GM18907 (cell line): Measurements from ENCODE around the gene SERPINA6.
"Not testable (repeated sequence)": the region's sequence is repeated elsewhere in the genome, so short reads cannot be mapped to it uniquely, and the experiment has no call there.

Experiments used
- ATAC-seq: cut with Tn5 transposase; IDR thresholded peaks from one replicate; pipeline ENCODE4 v1.9.1; 2021; ENCODE audit warnings: mild to moderate bottlenecking, moderate library complexity; ENCODE audit not compliant: unreplicated experiment

Gene SERPINA6

GRCh38 chr14:94330432-94330831, 7.3 kb upstream of the SERPINA6 start:
- no peak for ATAC-seq

- ATAC-seq: no peak
These were observed 6.7 kb upstream of the SERPINA6 start for GRCh38 chr14:94329857-94330256.

GRCh38 chr14:94328196-94328595, 5.1 kb upstream of the SERPINA6 start:
- no peak for ATAC-seq

GRCh38 chr14:94321421-94322271, 1.5 kb downstream of the SERPINA6 start:
- ATAC-seq: no peak

GRCh38 chr14:94320243-94320642, 2.9 kb downstream of the SERPINA6 start:
- ATAC-seq: no peak

- no peak for ATAC-seq
These were observed 5.9 kb downstream of the SERPINA6 start for GRCh38 chr14:94317259-94317658.

GRCh38 chr14:94316692-94317091, 6.4 kb downstream of the SERPINA6 start:
- ATAC-seq: no peak

- ATAC-seq: no peak
These were observed 8.2 kb downstream of the SERPINA6 start for GRCh38 chr14:94314890-94315289.

GRCh38 chr14:94313991-94314655, 9.0 kb downstream of the SERPINA6 start:
- ATAC-seq: no peak

- no peak for ATAC-seq
These were observed 10.5 kb downstream of the SERPINA6 start for GRCh38 chr14:94312481-94313246.

- no peak for ATAC-seq
These were observed 12.9 kb downstream of the SERPINA6 start for GRCh38 chr14:94310248-94310647.

- ATAC-seq: no peak
These were observed 13.4 kb downstream of the SERPINA6 start for GRCh38 chr14:94309721-94310120.

GRCh38 chr14:94307410-94307992, 15.6 kb downstream of the SERPINA6 start:
- no peak for ATAC-seq

- no peak for ATAC-seq
These were observed 16.8 kb downstream of the SERPINA6 start for GRCh38 chr14:94306047-94306978.

- no peak for ATAC-seq
These were observed 17.5 kb downstream of the SERPINA6 start for GRCh38 chr14:94305620-94306019.

GRCh38 chr14:94304243-94304642, 18.9 kb downstream of the SERPINA6 start:
- no peak for ATAC-seq

- no peak for ATAC-seq
These were observed 20.0 kb downstream of the SERPINA6 start for GRCh38 chr14:94303111-94303510.

GRCh38 chr14:94298130-94298529, 25.0 kb downstream of the SERPINA6 start:
- ATAC-seq: no peak

GRCh38 chr14:94296181-94296545, 27.0 kb downstream of the SERPINA6 start:
- ATAC-seq: not testable (repeated sequence)
